Activated T-cell treated with anti-CD3 and anti-CD28 coated beads, Interleukin-2, amount 50 U/mL, for 72 hours (primary cell): ENCODE data around the gene SYT15. TPM values are rescaled to one million over a fixed set of nuclear protein-coding genes. Genes with fewer than 3 reads are reported as not detected.
"Not testable (repeated sequence)": the region's sequence is repeated elsewhere in the genome, so short reads cannot be mapped to it uniquely, and the experiment has no call there.

Experiments used
- ATAC-seq, 2 donors: fragments of 150-1000 bp; cut with Tn5 transposase; replicated peaks in 1 of 2; 2 replicates each; pipeline ENCODE4 v1.10.0; 2021; ENCODE audit warnings: moderate library complexity in 2 of 2, mild to moderate bottlenecking in 1 of 2
- DNase-seq, 2 donors: peaks; one replicate each; pipeline ENCODE4 v3.0.0; 2021 to 2022; ENCODE audit warnings: mixed read lengths in 1 of 2
- H3K27ac Mint-ChIP-seq: one replicate; pipeline ENCODE4 v1.8.0; 2022; ENCODE audit warnings: mild to moderate bottlenecking, moderate library complexity, mixed read lengths
- H3K27me3 Mint-ChIP-seq: one replicate; pipeline ENCODE4 v1.8.0; 2022; ENCODE audit warnings: low read depth, mixed read lengths
- H3K36me3 Mint-ChIP-seq, 2 donors: one replicate each; pipeline ENCODE4 v1.8.0; 2022; ENCODE audit warnings: mixed read lengths in 2 of 2, mild to moderate bottlenecking in 1 of 2; ENCODE audit not compliant: insufficient read depth in 2 of 2
- H3K4me1 Mint-ChIP-seq: one replicate; pipeline ENCODE4 v1.8.0; 2022; ENCODE audit warnings: low read depth, mixed read lengths
- H3K4me3 Mint-ChIP-seq, 2 donors: one replicate each; pipeline ENCODE4 v1.8.0; 2022; ENCODE audit warnings: mild to moderate bottlenecking in 2 of 2, mixed read lengths in 2 of 2, moderate library complexity in 2 of 2
- H3K9me3 Mint-ChIP-seq, 2 donors: one replicate each; pipeline ENCODE4 v1.8.0; 2022; ENCODE audit warnings: mixed read lengths in 2 of 2
- total RNA-seq, 2 donors: library from RNA; stranded (reverse); gene quantifications; one replicate each; pipeline ENCODE4 v1.2.3, GENCODE V29; 2022

Gene SYT15
- total RNA-seq, 2 donors from 2014 or later = 1.6 TPM; not detected in 1

GRCh38 chr10:46556515-46557318, 22.2 kb upstream of the SYT15 start, which contains the start of gene GPRIN2:
Gene GPRIN2 (minus strand): TSS chr10:46556658. CDS start chr10:46550736, 5,922 bp downstream.
- Mint-ChIP-seq H3K9me3 (no peaks in the 10 kb centered on the region), H3K36me3 (no peaks in the 10 kb centered on the region), H3K27me3 (no peaks in the 10 kb centered on the region), H3K27ac (no peak within 1 kb of the TSS), H3K4me1 (peaks cover 6% of the 10 kb centered on the region), H3K4me3 (peak within 1 kb of the TSS; percentile 79 to 82)
- ATAC-seq (peak; percentile 21 to 44), DNase-seq (no peak)

GRCh38 chr10:46557319-46558121, 21.4 kb upstream of the SYT15 start:
- peaks cover 6% of the 10 kb centered on the region for H3K4me1 Mint-ChIP-seq
- H3K27ac Mint-ChIP-seq = no peak overlapping the region
- H3K36me3 Mint-ChIP-seq = no peaks in the 10 kb centered on the region
- no peaks in the 10 kb centered on the region for H3K9me3 Mint-ChIP-seq
- peak overlapping the region; percentile 79 to 82 for H3K4me3 Mint-ChIP-seq
- H3K27me3 Mint-ChIP-seq = no peaks in the 10 kb centered on the region
- no peak for ATAC-seq
- DNase-seq = no peak

- no peak for ATAC-seq
- Mint-ChIP-seq H3K27ac (no peak overlapping the region), H3K27me3 (no peaks in the 10 kb centered on the region), H3K4me1 (peaks cover 6% of the 10 kb centered on the region), H3K4me3 (peak overlapping the region in 1 of 2 donors; percentile 16), H3K36me3 (no peaks in the 10 kb centered on the region), H3K9me3 (no peaks in the 10 kb centered on the region)
- DNase-seq = no peak
Observed at GRCh38 chr10:46558122-46558391, 20.9 kb upstream of the SYT15 start.

GRCh38 chr10:46558392-46559185, 20.3 kb upstream of the SYT15 start:
- Mint-ChIP-seq H3K4me3 (peak overlapping the region in 1 of 2 donors; percentile 16), H3K27me3 (no peaks in the 10 kb centered on the region), H3K27ac (no peak overlapping the region), H3K36me3 (no peaks in the 10 kb centered on the region), H3K4me1 (peaks cover 6% of the 10 kb centered on the region), H3K9me3 (no peaks in the 10 kb centered on the region)
- no peak for ATAC-seq
- no peak for DNase-seq

- no peak overlapping the region for H3K4me3 Mint-ChIP-seq
- H3K27ac Mint-ChIP-seq = no peak overlapping the region
- DNase-seq = no peak
- H3K9me3 Mint-ChIP-seq = no peaks in the 10 kb centered on the region
- H3K4me1 Mint-ChIP-seq = peaks cover 6% of the 10 kb centered on the region
- H3K27me3 Mint-ChIP-seq = no peaks in the 10 kb centered on the region
- ATAC-seq = no peak
- no peaks in the 10 kb centered on the region for H3K36me3 Mint-ChIP-seq
Observed at GRCh38 chr10:46559231-46559671, 19.7 kb upstream of the SYT15 start.

GRCh38 chr10:46560381-46560780, 18.5 kb upstream of the SYT15 start:
- Mint-ChIP-seq H3K4me3 (no peak overlapping the region), H3K9me3 (no peaks in the 10 kb centered on the region), H3K27me3 (no peaks in the 10 kb centered on the region), H3K27ac (no peak overlapping the region), H3K4me1 (peaks cover 6% of the 10 kb centered on the region), H3K36me3 (no peaks in the 10 kb centered on the region)
- DNase-seq (no peak), ATAC-seq (no peak)

- Mint-ChIP-seq H3K36me3 (no peaks in the 10 kb centered on the region), H3K27ac (no peak overlapping the region), H3K9me3 (no peaks in the 10 kb centered on the region), H3K4me3 (no peak overlapping the region), H3K4me1 (peaks cover 6% of the 10 kb centered on the region), H3K27me3 (no peaks in the 10 kb centered on the region)
- DNase-seq (no peak), ATAC-seq (no peak)
Observed at GRCh38 chr10:46560952-46561351, 18.0 kb upstream of the SYT15 start.

- peak; percentile 78 to 84 for ATAC-seq
- H3K4me1 Mint-ChIP-seq, H3K9me3 Mint-ChIP-seq, H3K36me3 Mint-ChIP-seq, H3K4me3 Mint-ChIP-seq, H3K27me3 Mint-ChIP-seq, H3K27ac Mint-ChIP-seq: not testable (repeated sequence)
- DNase-seq = peak; percentile 47 to 56
Observed at GRCh38 chr10:46565591-46566332, 13.2 kb upstream of the SYT15 start.

- ATAC-seq = not testable (repeated sequence)
Observed at GRCh38 chr10:46567151-46567550, 11.8 kb upstream of the SYT15 start.

GRCh38 chr10:46570655-46571054, 8.3 kb upstream of the SYT15 start:
- DNase-seq, H3K4me1 Mint-ChIP-seq, H3K9me3 Mint-ChIP-seq, H3K27me3 Mint-ChIP-seq, H3K36me3 Mint-ChIP-seq, H3K27ac Mint-ChIP-seq, ATAC-seq, H3K4me3 Mint-ChIP-seq: not testable (repeated sequence)

More at GRCh38 chr10:46567151-46567550, 11.8 kb upstream of the SYT15 start:
- not testable (repeated sequence) for H3K4me3 Mint-ChIP-seq, H3K9me3 Mint-ChIP-seq, DNase-seq, H3K4me1 Mint-ChIP-seq, H3K27ac Mint-ChIP-seq, H3K36me3 Mint-ChIP-seq, H3K27me3 Mint-ChIP-seq

- not testable (repeated sequence) for DNase-seq, H3K4me3 Mint-ChIP-seq, H3K36me3 Mint-ChIP-seq, H3K27ac Mint-ChIP-seq, ATAC-seq, H3K9me3 Mint-ChIP-seq, H3K27me3 Mint-ChIP-seq, H3K4me1 Mint-ChIP-seq
Observed at GRCh38 chr10:46572765-46573164, 6.2 kb upstream of the SYT15 start.

- not testable (repeated sequence) for DNase-seq, H3K4me1 Mint-ChIP-seq, H3K9me3 Mint-ChIP-seq, ATAC-seq, H3K36me3 Mint-ChIP-seq, H3K27me3 Mint-ChIP-seq, H3K4me3 Mint-ChIP-seq, H3K27ac Mint-ChIP-seq
Observed at GRCh38 chr10:46573314-46573713, 5.6 kb upstream of the SYT15 start.
